OCI-LY1 (cell line): ENCODE data around the gene PCK2.

Experiments
- H2AFZ ChIP-seq: fragments of 200-600 bp; sonication (generic), shearing (Covaris generic); 2 replicates; pipeline ENCODE4 v1.6.0; 2014; ENCODE audit warnings: antibody characterized with exemption, mild to moderate bottlenecking, low read length
- H3F3A ChIP-seq: fragments of 200-600 bp; sonication (generic), shearing (Covaris generic); 2 replicates; pipeline ENCODE4 v1.6.0; 2014; ENCODE audit warnings: mild to moderate bottlenecking, antibody characterized with exemption, low read length, moderate library complexity; ENCODE audit not compliant: insufficient read depth
- H3K27ac ChIP-seq: fragments of 200-600 bp; sonication (generic); 2 replicates; pipeline ENCODE4 v1.5.1; 2014; ENCODE audit warnings: low read length, mixed run types, mild to moderate bottlenecking, low read depth; ENCODE audit not compliant: poor library complexity, severe bottlenecking
- H3K27me3 ChIP-seq: fragments of 200-600 bp; sonication (generic); 2 replicates; pipeline ENCODE4 v1.6.0; 2014; ENCODE audit warnings: antibody characterized with exemption, mild to moderate bottlenecking, low read length, moderate library complexity; ENCODE audit not compliant: insufficient read depth
- H3K36me3 ChIP-seq: fragments of 200-600 bp; sonication (generic); 2 replicates; pipeline ENCODE4 v1.6.1; 2014; ENCODE audit warnings: mild to moderate bottlenecking, antibody characterized with exemption, low read length, moderate library complexity, mixed read lengths; ENCODE audit not compliant: insufficient read depth
- H3K4me1 ChIP-seq: fragments of 200-600 bp; sonication (generic); 2 replicates; pipeline ENCODE4 v1.5.1; 2014; ENCODE audit warnings: mild to moderate bottlenecking, low read length, moderate library complexity; ENCODE audit not compliant: insufficient read depth, severe bottlenecking
- H3K4me2 ChIP-seq: fragments of 200-600 bp; sonication (generic), shearing (Covaris generic); 2 replicates; pipeline ENCODE4 v1.6.1; 2014; ENCODE audit warnings: low read length
- H3K4me3 ChIP-seq: fragments of 200-600 bp; sonication (generic); 2 replicates; pipeline ENCODE4 v1.5.1; 2014; ENCODE audit warnings: low read length, low read depth, mild to moderate bottlenecking, mixed read lengths; ENCODE audit not compliant: poor library complexity, severe bottlenecking
- H3K79me2 ChIP-seq: fragments of 200-600 bp; shearing (Covaris generic); 2 replicates; pipeline ENCODE4 v1.6.1; 2016; ENCODE audit warnings: mixed run types, low read length, mixed read lengths; ENCODE audit not compliant: insufficient read depth
- H3K9ac ChIP-seq: fragments of 200-600 bp; sonication (generic), shearing (Covaris generic); 2 replicates; pipeline ENCODE4 v1.6.1; 2014; ENCODE audit warnings: mild to moderate bottlenecking, low read length, mixed read lengths
- H3K9me2 ChIP-seq: fragments of 200-600 bp; sonication (generic), shearing (Covaris generic); 2 replicates; pipeline ENCODE4 v1.6.1; 2014; ENCODE audit warnings: low read depth, mild to moderate bottlenecking, low read length, mixed read lengths
- H3K9me3 ChIP-seq: fragments of 200-600 bp; shearing (Covaris generic); 2 replicates; pipeline ENCODE4 v1.6.1; 2014; ENCODE audit warnings: low read length, mixed read lengths
- H4K20me1 ChIP-seq: fragments of 200-600 bp; sonication (generic), shearing (Covaris generic); 2 replicates; pipeline ENCODE4 v1.6.0; 2016; ENCODE audit warnings: mild to moderate bottlenecking, low read length; ENCODE audit not compliant: insufficient read depth
- EZH2 ChIP-seq: fragments of 200-600 bp; sonication (generic), shearing (Covaris generic); IDR thresholded peaks from 2 replicates; pipeline ENCODE4 v1.8.0; 2017; ENCODE audit warnings: borderline replicate concordance, mixed run types, mild to moderate bottlenecking, antibody characterized with exemption, low read length, moderate library complexity, mixed read lengths
- TF ChIP-seq, protein P1 (sequence below): fragments of 200-600 bp; sonication (generic), shearing (Covaris generic); IDR thresholded peaks from 2 replicates; pipeline ENCODE4 v1.5.1; 2017; ENCODE audit warnings: mild to moderate bottlenecking, antibody characterized with exemption, low read length, moderate library complexity, mixed read lengths

PCK2 gene

GRCh38 chr14:24114532-24115421 lies 20.7 kb downstream of the PCK2 start, which contains the start of the genes DCAF11 and NRL:
TSS of gene DCAF11 (plus strand) at chr14:24114777. CDS start at chr14:24115595, 818 bp downstream.
TSS of gene NRL (minus strand) at chr14:24114949. CDS start at chr14:24082848, 32,101 bp downstream.
- Histone ChIP-seq H3K9ac (peak within 1 kb of the TSS; percentile 90), H3K36me3 (peaks cover 35% of the 10 kb centered on the region), H3K4me1 (peaks cover 18% of the 10 kb centered on the region), H3K9me2 (no peaks in the 10 kb centered on the region), H3K79me2 (peaks cover 4% of the 10 kb centered on the region; the same call in 1 of the 2 replicates), H2AFZ (no peak within 1 kb of the TSS), H3K4me3 (peak within 1 kb of the TSS; percentile 76), H4K20me1 (no peaks in the 10 kb centered on the region), H3K27me3 (no peaks in the 10 kb centered on the region), H3K4me2 (peak within 1 kb of the TSS; percentile 93), H3K9me3 (no peaks in the 10 kb centered on the region), H3K27ac (peak within 1 kb of the TSS; percentile 90), H3F3A (no peaks in the 10 kb centered on the region)
- no peak for TF ChIP-seq EZH2
- TF ChIP-seq, protein P1, sequence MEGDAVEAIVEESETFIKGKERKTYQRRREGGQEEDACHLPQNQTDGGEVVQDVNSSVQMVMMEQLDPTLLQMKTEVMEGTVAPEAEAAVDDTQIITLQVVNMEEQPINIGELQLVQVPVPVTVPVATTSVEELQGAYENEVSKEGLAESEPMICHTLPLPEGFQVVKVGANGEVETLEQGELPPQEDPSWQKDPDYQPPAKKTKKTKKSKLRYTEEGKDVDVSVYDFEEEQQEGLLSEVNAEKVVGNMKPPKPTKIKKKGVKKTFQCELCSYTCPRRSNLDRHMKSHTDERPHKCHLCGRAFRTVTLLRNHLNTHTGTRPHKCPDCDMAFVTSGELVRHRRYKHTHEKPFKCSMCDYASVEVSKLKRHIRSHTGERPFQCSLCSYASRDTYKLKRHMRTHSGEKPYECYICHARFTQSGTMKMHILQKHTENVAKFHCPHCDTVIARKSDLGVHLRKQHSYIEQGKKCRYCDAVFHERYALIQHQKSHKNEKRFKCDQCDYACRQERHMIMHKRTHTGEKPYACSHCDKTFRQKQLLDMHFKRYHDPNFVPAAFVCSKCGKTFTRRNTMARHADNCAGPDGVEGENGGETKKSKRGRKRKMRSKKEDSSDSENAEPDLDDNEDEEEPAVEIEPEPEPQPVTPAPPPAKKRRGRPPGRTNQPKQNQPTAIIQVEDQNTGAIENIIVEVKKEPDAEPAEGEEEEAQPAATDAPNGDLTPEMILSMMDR = no peak

DNA sequence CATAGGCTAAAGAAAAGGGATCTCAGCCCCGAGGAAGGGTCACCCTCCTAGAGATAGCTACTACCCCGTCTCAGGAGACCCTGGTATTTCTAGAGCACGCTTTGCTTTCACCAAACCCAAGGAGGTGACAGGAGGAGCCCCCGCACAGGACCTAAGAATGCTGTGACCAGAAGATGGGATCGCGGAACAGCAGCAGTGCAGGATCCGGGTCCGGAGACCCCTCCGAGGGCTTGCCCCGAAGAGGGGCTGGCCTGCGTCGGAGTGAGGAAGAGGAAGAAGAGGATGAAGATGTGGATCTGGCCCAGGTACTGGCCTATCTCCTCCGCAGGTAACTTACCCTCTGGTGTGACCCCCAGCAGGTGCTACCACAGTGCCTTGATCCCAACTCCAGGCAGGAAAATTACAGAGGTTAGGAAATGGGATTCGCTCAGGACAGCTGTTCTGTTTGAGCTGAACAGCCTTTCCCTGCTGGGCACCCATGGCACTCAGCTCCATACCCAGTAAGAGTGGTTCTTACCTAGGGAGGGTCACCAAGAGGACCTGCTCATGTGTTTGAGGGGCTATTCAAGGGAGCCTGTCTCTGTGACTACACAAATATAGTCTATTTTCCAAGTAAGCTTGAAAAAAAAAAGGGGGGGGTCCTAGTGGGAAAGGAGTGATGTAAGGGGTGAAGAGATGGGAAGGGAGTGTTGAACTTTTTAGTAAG lies 21.5 kb downstream of the PCK2 start:
- Histone ChIP-seq H3K4me3 (peak overlapping the region; percentile 76), H3F3A (no peaks in the 10 kb centered on the region), H3K4me2 (peak overlapping the region; percentile 93), H4K20me1 (no peaks in the 10 kb centered on the region), H3K27me3 (no peaks in the 10 kb centered on the region), H3K9me2 (no peaks in the 10 kb centered on the region), H3K36me3 (peaks cover 38% of the 10 kb centered on the region), H3K79me2 (peaks cover 4% of the 10 kb centered on the region; the same call in 1 of the 2 replicates), H2AFZ (no peak overlapping the region), H3K4me1 (peaks cover 18% of the 10 kb centered on the region), H3K27ac (peak overlapping the region; percentile 26), H3K9ac (peak overlapping the region; percentile 90), H3K9me3 (no peaks in the 10 kb centered on the region)
- no peak for TF ChIP-seq EZH2
- TF ChIP-seq, protein P1 = no peak

GRCh38 chr14:24116128-24116814 lies 22.2 kb downstream of the PCK2 start:
- peaks cover 45% of the 10 kb centered on the region for H3K36me3 ChIP-seq
- H3K27me3 ChIP-seq = no peaks in the 10 kb centered on the region
- no peaks in the 10 kb centered on the region for H4K20me1 ChIP-seq
- no peak overlapping the region for H2AFZ ChIP-seq
- H3K27ac ChIP-seq = no peak overlapping the region
- no peaks in the 10 kb centered on the region for H3K9me3 ChIP-seq
- H3K4me1 ChIP-seq = peaks cover 18% of the 10 kb centered on the region
- H3K9me2 ChIP-seq = no peaks in the 10 kb centered on the region
- H3K9ac ChIP-seq = peak overlapping the region; percentile 90; the same call in 1 of the 2 replicates
- H3F3A ChIP-seq = no peaks in the 10 kb centered on the region
- H3K4me3 ChIP-seq = peak overlapping the region; percentile 76
- TF ChIP-seq EZH2 = no peak
- TF ChIP-seq, protein P1 = no peak
- H3K4me2 ChIP-seq = peak overlapping the region; percentile 93
- peaks cover 4% of the 10 kb centered on the region; the same call in 1 of the 2 replicates for H3K79me2 ChIP-seq
